ENCODE measurements around the gene GGACT. TPM values are rescaled to one million over a fixed set of nuclear protein-coding genes. Genes with fewer than 3 reads are reported as not detected.

GGACT gene
- total RNA-seq, 2 donors from 2014 or later, result 2.7 to 6.6 TPM

GRCh38 chr13:100513171-100513570, 75.4 kb downstream of the GGACT start:
- H3K27ac Mint-ChIP-seq, result no peak overlapping the region
- Histone ChIP-seq H3K4me3 (ENCODE audit: low read length) (no peak overlapping the region), H3K36me3 (ENCODE audit: control insufficient read depth, insufficient read depth, low read length) (peaks cover 12% of the 10 kb centered on the region), H3K9me3 (ENCODE audit: control insufficient read depth, low read length) (no peaks in the 10 kb centered on the region), H3K9ac (ENCODE audit: extremely low read depth, low read length, poor library complexity, severe bottlenecking) (no peak overlapping the region), H3K27me3 (ENCODE audit: control insufficient read depth, insufficient read depth, low read length, poor library complexity, severe bottlenecking) (no peaks in the 10 kb centered on the region), H3K27ac (ENCODE audit: low read depth, low read length) (no peak overlapping the region), H3K4me1 (ENCODE audit: control insufficient read depth, insufficient read depth, low read length) (peaks cover 3% of the 10 kb centered on the region)
- 77 to 83% methylated on average over 1 to 3 of the region's 3 CpGs for whole genome bisulfite sequencing, 2 experiments (ENCODE audit: insufficient coverage in 1 of 2, insufficient read length in 1 of 2)
- H3K36me3 Mint-ChIP-seq (ENCODE audit: low read depth), result peaks cover 12% of the 10 kb centered on the region
- H3K27me3 Mint-ChIP-seq (ENCODE audit: insufficient read depth), result no peaks in the 10 kb centered on the region
- no peak overlapping the region for H3K4me3 Mint-ChIP-seq
- no peak for TF ChIP-seq CTCF (conservative IDR thresholded peaks at IDR 0.05)
- H3K4me1 Mint-ChIP-seq, result peaks cover 70% of the 10 kb centered on the region
- no peaks in the 10 kb centered on the region for H3K9me3 Mint-ChIP-seq
- DNase-seq, result no peak

GRCh38 chr13:100512422-100512821, 76.2 kb downstream of the GGACT start:
- Mint-ChIP-seq H3K4me3 (no peak overlapping the region), H3K9me3 (no peaks in the 10 kb centered on the region), H3K36me3 (ENCODE audit: low read depth) (peaks cover 11% of the 10 kb centered on the region), H3K4me1 (peaks cover 66% of the 10 kb centered on the region), H3K27me3 (ENCODE audit: insufficient read depth) (no peaks in the 10 kb centered on the region), H3K27ac (no peak overlapping the region)
- WGBS, 2 experiments (ENCODE audit: insufficient coverage in 1 of 2, insufficient read length in 1 of 2), result 89 to 94% methylated on average over 8 to 9 of the region's 9 CpGs
- no peak overlapping the region for H3K4me3 ChIP-seq (ENCODE audit: low read length)
- peaks cover 12% of the 10 kb centered on the region for H3K36me3 ChIP-seq (ENCODE audit: control insufficient read depth, insufficient read depth, low read length)
- no peak for TF ChIP-seq CTCF (conservative IDR thresholded peaks at IDR 0.05)
- H3K27ac ChIP-seq (ENCODE audit: low read depth, low read length), result no peak overlapping the region
- peaks cover 3% of the 10 kb centered on the region for H3K4me1 ChIP-seq (ENCODE audit: control insufficient read depth, insufficient read depth, low read length)
- H3K9me3 ChIP-seq (ENCODE audit: control insufficient read depth, low read length), result no peaks in the 10 kb centered on the region
- no peaks in the 10 kb centered on the region for H3K27me3 ChIP-seq (ENCODE audit: control insufficient read depth, insufficient read depth, low read length, poor library complexity, severe bottlenecking)
- H3K9ac ChIP-seq (ENCODE audit: extremely low read depth, low read length, poor library complexity, severe bottlenecking), result no peak overlapping the region
- no peak for DNase-seq

GRCh38 chr13:100511466-100511865, 77.1 kb downstream of the GGACT start:
- H3K4me1 ChIP-seq (ENCODE audit: control insufficient read depth, insufficient read depth, low read length), result peaks cover 3% of the 10 kb centered on the region
- H3K27ac ChIP-seq (ENCODE audit: low read depth, low read length), result no peak overlapping the region
- no peak overlapping the region for H3K9ac ChIP-seq (ENCODE audit: extremely low read depth, low read length, poor library complexity, severe bottlenecking)
- Mint-ChIP-seq H3K36me3 (ENCODE audit: low read depth) (peaks cover 9% of the 10 kb centered on the region), H3K27ac (peak overlapping the region; percentile 40), H3K4me3 (no peak overlapping the region), H3K9me3 (no peaks in the 10 kb centered on the region), H3K27me3 (ENCODE audit: insufficient read depth) (no peaks in the 10 kb centered on the region), H3K4me1 (peaks cover 64% of the 10 kb centered on the region)
- DNase-seq, result no peak
- no peaks in the 10 kb centered on the region for H3K9me3 ChIP-seq (ENCODE audit: control insufficient read depth, low read length)
- H3K36me3 ChIP-seq (ENCODE audit: control insufficient read depth, insufficient read depth, low read length), result peaks cover 11% of the 10 kb centered on the region
- H3K4me3 ChIP-seq (ENCODE audit: low read length), result no peak overlapping the region
- no peak for TF ChIP-seq CTCF (conservative IDR thresholded peaks at IDR 0.05)
- no peaks in the 10 kb centered on the region for H3K27me3 ChIP-seq (ENCODE audit: control insufficient read depth, insufficient read depth, low read length, poor library complexity, severe bottlenecking)
- WGBS, 2 experiments (ENCODE audit: insufficient coverage in 1 of 2, insufficient read length in 1 of 2), result 92% methylated on average over 2 to 7 of the region's 7 CpGs

All from endodermal cell (in vitro differentiated cells).